GM19452 (cell line): Measurements from ENCODE around the gene MCIDAS.

Experiments
- ATAC-seq: cut with Tn5 transposase; IDR thresholded peaks from one replicate; pipeline ENCODE4 v1.9.1; 2021; ENCODE audit not compliant: unreplicated experiment

MCIDAS gene

DNA sequence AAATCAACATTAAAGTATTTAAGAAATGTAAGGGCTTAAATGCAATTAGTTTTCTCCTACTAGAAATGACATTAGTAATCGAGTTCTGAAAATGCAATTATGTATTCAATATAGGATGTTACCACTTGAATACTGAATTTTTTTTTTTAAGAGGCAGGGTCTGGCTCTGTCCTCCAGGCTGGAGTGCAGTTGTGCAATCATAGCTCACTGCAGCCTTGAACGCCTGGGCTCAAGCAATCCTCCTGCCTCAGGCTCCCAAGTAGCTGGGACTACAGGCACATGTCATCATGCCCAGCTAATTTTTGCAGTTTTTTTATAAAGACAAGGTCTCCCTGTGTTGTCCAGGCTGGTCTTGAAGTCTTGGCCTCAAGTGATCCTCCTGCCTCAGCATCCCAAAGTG lies 55.6 kb downstream of the MCIDAS start:
- no peak for ATAC-seq
